ENCODE data around the gene GCM1. TPM values are rescaled to one million over a fixed set of nuclear protein-coding genes. Genes with fewer than 3 reads are reported as not detected.

Gene GCM1
- total RNA-seq, 1 experiment from 2014 or later: 0.07 TPM

- H3K9me3 ChIP-seq (ENCODE audit: control insufficient read depth in 1 of 2, insufficient read depth in 1 of 2, low read depth in 1 of 2, low read length in 2 of 2): no peaks in the 10 kb centered on the region
- DNase-seq (ENCODE audit: low read depth, low spot score) (no peak), ATAC-seq (no peak)
- ChIA-PET RAD21 (ENCODE audit: low non-redundant PET in 1 of 2, low total read pairs in 2 of 2, uncharacterized antibody in 2 of 2, unreplicated experiment in 2 of 2) (no interaction called here), CTCF (no interaction called here), POLR2A (no interaction called here)
- intact Hi-C loops (cut with micrococcal nuclease): no loop called here
- no peaks in the 10 kb centered on the region for H3K27me3 ChIP-seq (ENCODE audit: insufficient read depth, low read length)
- H3K4me1 ChIP-seq (ENCODE audit: control insufficient read depth in 1 of 2, insufficient read depth in 2 of 2, low read length in 2 of 2): no peaks in the 10 kb centered on the region
- no peak overlapping the region for H3K4me2 ChIP-seq (ENCODE audit: low read length)
- no peak for TF ChIP-seq RAD21 (IDR thresholded peaks at IDR 0.05; ENCODE audit: low read depth)
- TF ChIP-seq POLR2A (IDR thresholded peaks at IDR 0.05; ENCODE audit: borderline replicate concordance, extremely low read depth, insufficient read depth, insufficient read length): no peak
- no peak for TF ChIP-seq POLR2AphosphoS5 (IDR thresholded peaks at IDR 0.05; ENCODE audit: low read depth, low read length)
- no peak for TF ChIP-seq JUND (IDR thresholded peaks at IDR 0.05)
- TF ChIP-seq EZH2phosphoT487 (IDR thresholded peaks at IDR 0.05; ENCODE audit: borderline replicate concordance): no peak
- TF ChIP-seq, protein P1, sequence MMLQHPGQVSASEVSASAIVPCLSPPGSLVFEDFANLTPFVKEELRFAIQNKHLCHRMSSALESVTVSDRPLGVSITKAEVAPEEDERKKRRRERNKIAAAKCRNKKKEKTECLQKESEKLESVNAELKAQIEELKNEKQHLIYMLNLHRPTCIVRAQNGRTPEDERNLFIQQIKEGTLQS (IDR thresholded peaks at IDR 0.05): no peak
- TF ChIP-seq TCF7L2 (IDR thresholded peaks at IDR 0.05; ENCODE audit: borderline replicate concordance, extremely low read depth, insufficient read depth, insufficient read length): no peak
- TF ChIP-seq ZNF274 (IDR thresholded peaks at IDR 0.05; ENCODE audit: low read depth, low read length): no peak
- no peak for TF ChIP-seq SIN3A (IDR thresholded peaks at IDR 0.05; ENCODE audit: low read depth)
- TF ChIP-seq, protein P2, sequence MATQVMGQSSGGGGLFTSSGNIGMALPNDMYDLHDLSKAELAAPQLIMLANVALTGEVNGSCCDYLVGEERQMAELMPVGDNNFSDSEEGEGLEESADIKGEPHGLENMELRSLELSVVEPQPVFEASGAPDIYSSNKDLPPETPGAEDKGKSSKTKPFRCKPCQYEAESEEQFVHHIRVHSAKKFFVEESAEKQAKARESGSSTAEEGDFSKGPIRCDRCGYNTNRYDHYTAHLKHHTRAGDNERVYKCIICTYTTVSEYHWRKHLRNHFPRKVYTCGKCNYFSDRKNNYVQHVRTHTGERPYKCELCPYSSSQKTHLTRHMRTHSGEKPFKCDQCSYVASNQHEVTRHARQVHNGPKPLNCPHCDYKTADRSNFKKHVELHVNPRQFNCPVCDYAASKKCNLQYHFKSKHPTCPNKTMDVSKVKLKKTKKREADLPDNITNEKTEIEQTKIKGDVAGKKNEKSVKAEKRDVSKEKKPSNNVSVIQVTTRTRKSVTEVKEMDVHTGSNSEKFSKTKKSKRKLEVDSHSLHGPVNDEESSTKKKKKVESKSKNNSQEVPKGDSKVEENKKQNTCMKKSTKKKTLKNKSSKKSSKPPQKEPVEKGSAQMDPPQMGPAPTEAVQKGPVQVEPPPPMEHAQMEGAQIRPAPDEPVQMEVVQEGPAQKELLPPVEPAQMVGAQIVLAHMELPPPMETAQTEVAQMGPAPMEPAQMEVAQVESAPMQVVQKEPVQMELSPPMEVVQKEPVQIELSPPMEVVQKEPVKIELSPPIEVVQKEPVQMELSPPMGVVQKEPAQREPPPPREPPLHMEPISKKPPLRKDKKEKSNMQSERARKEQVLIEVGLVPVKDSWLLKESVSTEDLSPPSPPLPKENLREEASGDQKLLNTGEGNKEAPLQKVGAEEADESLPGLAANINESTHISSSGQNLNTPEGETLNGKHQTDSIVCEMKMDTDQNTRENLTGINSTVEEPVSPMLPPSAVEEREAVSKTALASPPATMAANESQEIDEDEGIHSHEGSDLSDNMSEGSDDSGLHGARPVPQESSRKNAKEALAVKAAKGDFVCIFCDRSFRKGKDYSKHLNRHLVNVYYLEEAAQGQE (IDR thresholded peaks at IDR 0.05; ENCODE audit: low read depth): no peak
- TF ChIP-seq EZH2 (IDR thresholded peaks at IDR 0.05): no peak
- TF ChIP-seq FOSL1 (IDR thresholded peaks at IDR 0.05; ENCODE audit: low read depth): no peak
- TF ChIP-seq MAX (IDR thresholded peaks at IDR 0.05): no peak
- TF ChIP-seq CEBPB (IDR thresholded peaks at IDR 0.05; ENCODE audit: low read depth): no peak
- no peak for TF ChIP-seq SP1 (IDR thresholded peaks at IDR 0.05; ENCODE audit: low read depth)
- no peak overlapping the region for H3K4me3 ChIP-seq (replicated peaks in 1 of 2; ENCODE audit: low read depth in 1 of 2, low read length in 2 of 2)
- H3K36me3 ChIP-seq (ENCODE audit: control insufficient read depth in 1 of 2, insufficient read depth in 2 of 2, low read length in 2 of 2): peaks cover 44 to 55% of the 10 kb centered on the region in 2 experiments; a peak in 3 of 4 replicates
- no peaks in the 10 kb centered on the region for H4K20me1 ChIP-seq (ENCODE audit: insufficient read depth)
- H3K27ac ChIP-seq (ENCODE audit: low read depth, low read length): no peak overlapping the region
- H3K9ac ChIP-seq (ENCODE audit: low read length): no peak overlapping the region
- H2AFZ ChIP-seq (ENCODE audit: low read depth, low read length, poor library complexity, severe bottlenecking): no peak overlapping the region
- H3K79me2 ChIP-seq (ENCODE audit: insufficient read depth, low read length): no peaks in the 10 kb centered on the region
- no TSS peak for BruUV-seq (replicated peaks)
- no peaks in the 10 kb centered on the region for H3K9me2 ChIP-seq (ENCODE audit: insufficient read depth)
These were observed 58.1 kb downstream of the GCM1 start for GRCh38 chr6:53090576-53090975.

All from HCT116 (cell line).